IMR-90 (cell line): Measurements from ENCODE around the gene PGR.

Source experiments
- CTCF ChIP-seq: conservative IDR thresholded peaks from 2 replicates; pipeline ENCODE4 v1.5.1; 2012; ENCODE audit warnings: mild to moderate bottlenecking, low read depth, low read length, improper control_type of control experiment
- FOS ChIP-seq: fragments of 150-350 bp; IDR thresholded peaks from 2 replicates; pipeline ENCODE4 v1.6.1; 2016; ENCODE audit warnings: low read depth, low read length
- MAFK ChIP-seq: IDR thresholded peaks from 2 replicates; pipeline ENCODE4 v1.6.1; 2012; ENCODE audit warnings: low read depth, low read length, improper control_type of control experiment
- NFE2L2 ChIP-seq: fragments of 150-350 bp; IDR thresholded peaks from 2 replicates; pipeline ENCODE4 v1.6.1; 2016; ENCODE audit warnings: low read depth, mild to moderate bottlenecking, low read length
- POLR2A ChIP-seq: IDR thresholded peaks from 2 replicates; pipeline ENCODE4 v1.6.1; 2012; ENCODE audit warnings: mild to moderate bottlenecking, low read depth, low read length
- RCOR1 ChIP-seq: IDR thresholded peaks from 2 replicates; pipeline ENCODE4 v1.6.1; 2012; ENCODE audit warnings: mild to moderate bottlenecking, low read length, improper control_type of control experiment; ENCODE audit not compliant: insufficient replicate concordance
- RFX5 ChIP-seq: IDR thresholded peaks from 2 replicates; pipeline ENCODE4 v1.8.0; 2012; ENCODE audit warnings: low read depth, mild to moderate bottlenecking, low read length, moderate library complexity

- TF ChIP-seq POLR2A (no peak), CTCF (no peak), RFX5 (no peak), RCOR1 (no peak), FOS (no peak), NFE2L2 (no peak), MAFK (no peak)
Observed at GRCh38 chr11:101030692-101031091, 98.9 kb downstream of the PGR start.
